Stimulated activated CD8-positive, alpha-beta memory T cell treated with anti-CD3 and anti-CD28 coated beads, Interleukin-2, amount 100 ng/mL, for 1 hour (primary cell): ENCODE measurements around the gene MC5R.
"Not testable (repeated sequence)": the region's sequence is repeated elsewhere in the genome, so short reads cannot be mapped to it uniquely, and the experiment has no call there.

Experiments used
- DNase-seq, 2 donors: peaks; one replicate each; pipeline ENCODE4 v3.0.0-alpha.2; 2020; ENCODE audit warnings: low read depth in 2 of 2

Gene MC5R

GRCh38 chr18:13849791-13850190, 25.8 kb downstream of the MC5R start:
- DNase-seq: no peak

GRCh38 chr18:13862898-13863297, 38.9 kb downstream of the MC5R start:
- not testable (repeated sequence) for DNase-seq

- no peak for DNase-seq
These were observed 44.7 kb downstream of the MC5R start for GRCh38 chr18:13868501-13869271.

GRCh38 chr18:13871701-13872100, 47.8 kb downstream of the MC5R start:
- DNase-seq: no peak

- DNase-seq: no peak
These were observed 48.4 kb downstream of the MC5R start for GRCh38 chr18:13872373-13872772.

GRCh38 chr18:13872932-13873331, 49.0 kb downstream of the MC5R start:
- no peak for DNase-seq

GRCh38 chr18:13874558-13874957, 50.6 kb downstream of the MC5R start:
- no peak for DNase-seq
